ENCODE measurements around the gene CDC123.

DNA sequence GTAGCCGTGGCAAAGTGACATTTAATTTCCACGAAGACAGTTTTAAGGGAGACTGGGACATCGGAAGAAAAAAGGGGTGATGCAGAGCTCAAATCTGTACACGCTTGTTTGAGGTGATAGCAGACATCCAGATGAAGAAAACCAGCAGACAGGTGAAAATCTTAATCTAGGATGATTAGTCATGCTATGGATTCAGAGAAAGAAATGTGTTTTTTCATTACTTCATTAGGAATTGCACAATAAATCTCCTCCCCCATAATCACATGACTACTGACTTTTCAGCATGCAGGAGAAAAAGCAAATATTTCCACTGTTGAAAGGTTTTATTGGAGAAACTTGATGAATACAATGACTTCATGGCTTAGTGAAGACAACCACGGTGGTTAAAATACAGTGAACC, 2.8 kb upstream of the CDC123 start:
- TF ChIP-seq, protein P1, sequence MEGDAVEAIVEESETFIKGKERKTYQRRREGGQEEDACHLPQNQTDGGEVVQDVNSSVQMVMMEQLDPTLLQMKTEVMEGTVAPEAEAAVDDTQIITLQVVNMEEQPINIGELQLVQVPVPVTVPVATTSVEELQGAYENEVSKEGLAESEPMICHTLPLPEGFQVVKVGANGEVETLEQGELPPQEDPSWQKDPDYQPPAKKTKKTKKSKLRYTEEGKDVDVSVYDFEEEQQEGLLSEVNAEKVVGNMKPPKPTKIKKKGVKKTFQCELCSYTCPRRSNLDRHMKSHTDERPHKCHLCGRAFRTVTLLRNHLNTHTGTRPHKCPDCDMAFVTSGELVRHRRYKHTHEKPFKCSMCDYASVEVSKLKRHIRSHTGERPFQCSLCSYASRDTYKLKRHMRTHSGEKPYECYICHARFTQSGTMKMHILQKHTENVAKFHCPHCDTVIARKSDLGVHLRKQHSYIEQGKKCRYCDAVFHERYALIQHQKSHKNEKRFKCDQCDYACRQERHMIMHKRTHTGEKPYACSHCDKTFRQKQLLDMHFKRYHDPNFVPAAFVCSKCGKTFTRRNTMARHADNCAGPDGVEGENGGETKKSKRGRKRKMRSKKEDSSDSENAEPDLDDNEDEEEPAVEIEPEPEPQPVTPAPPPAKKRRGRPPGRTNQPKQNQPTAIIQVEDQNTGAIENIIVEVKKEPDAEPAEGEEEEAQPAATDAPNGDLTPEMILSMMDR (conservative IDR thresholded peaks at IDR 0.05 in 1 of 2, IDR thresholded peaks at IDR 0.05 in 1 of 2; ENCODE audit: extremely low read depth in 1 of 2, insufficient read depth in 1 of 2, low read depth in 1 of 2, low read length in 2 of 2), result no peak
- TF ChIP-seq EZH2 (IDR thresholded peaks at IDR 0.05; ENCODE audit: borderline replicate concordance, low read length), result no peak
